OCI-LY3 (cell line): ENCODE data around the gene SMIM38.

Experiments used
- H2AFZ ChIP-seq: fragments of 200-600, 300-600 bp; shearing (Covaris generic); 2 replicates; pipeline ENCODE4 v1.6.0; 2014; ENCODE audit warnings: antibody characterized with exemption, low read depth, low read length
- H3K27ac ChIP-seq: fragments of 200-600, 300-600 bp; sonication (generic); 2 replicates; pipeline ENCODE4 v1.5.1; 2014; ENCODE audit warnings: mild to moderate bottlenecking, low read length, moderate library complexity, mixed read lengths
- H3K27me3 ChIP-seq: fragments of 200-600, 300-600 bp; sonication (generic); 2 replicates; pipeline ENCODE4 v1.6.1; 2014; ENCODE audit warnings: low read depth, low read length, mixed read lengths
- H3K36me3 ChIP-seq: fragments of 200-600, 300-600 bp; sonication (generic); replicated peaks from 2 replicates; pipeline ENCODE3; 2014; ENCODE audit warnings: low read depth, low read length, mixed read lengths
- H3K4me1 ChIP-seq: fragments of 300-600, 200-600 bp; sonication (generic); 2 replicates; pipeline ENCODE4 v1.6.1; 2014; ENCODE audit warnings: low read length, mixed read lengths
- H3K4me2 ChIP-seq: fragments of 200-600, 300-600 bp; sonication (generic); 2 replicates; pipeline ENCODE4 v1.6.1; 2014; ENCODE audit warnings: low read length, mixed read lengths
- H3K4me3 ChIP-seq: fragments of 300-600, 200-600 bp; sonication (generic); 2 replicates; pipeline ENCODE4 v1.5.1; 2014; ENCODE audit warnings: antibody characterized with exemption, mild to moderate bottlenecking, low read length, moderate library complexity
- H3K79me2 ChIP-seq: fragments of 300-600, 200-600 bp; shearing (Covaris generic); 2 replicates; pipeline ENCODE4 v1.6.1; 2014; ENCODE audit warnings: mild to moderate bottlenecking, low read length, mixed read lengths
- H3K9ac ChIP-seq: fragments of 300-600, 200-600 bp; shearing (Covaris generic); 2 replicates; pipeline ENCODE4 v1.6.0; 2014; ENCODE audit warnings: mild to moderate bottlenecking, low read length, moderate library complexity
- H3K9me3 ChIP-seq: fragments of 200-600, 300-600 bp; shearing (Covaris generic); 2 replicates; pipeline ENCODE4 v1.6.1; 2014; ENCODE audit warnings: low read length, mixed read lengths; ENCODE audit not compliant: insufficient read depth
- H4K20me1 ChIP-seq: fragments of 200-600, 300-600 bp; sonication (generic); 2 replicates; pipeline ENCODE4 v1.6.1; 2016; ENCODE audit warnings: low read length, mixed read lengths; ENCODE audit not compliant: insufficient read depth
- EZH2phosphoT487 ChIP-seq: fragments of 200-600 bp; shearing (Covaris generic); IDR thresholded peaks from 2 replicates; pipeline ENCODE4 v1.6.1; 2018; ENCODE audit warnings: antibody characterized with exemption, mixed run types, low read depth
- TF ChIP-seq, protein P1 (sequence below): fragments of 200-600, 300-600 bp; sonication (generic); IDR thresholded peaks from 2 replicates; pipeline ENCODE4 v1.5.1; 2014; ENCODE audit warnings: antibody characterized with exemption, low read length, low read depth

Gene SMIM38

DNA sequence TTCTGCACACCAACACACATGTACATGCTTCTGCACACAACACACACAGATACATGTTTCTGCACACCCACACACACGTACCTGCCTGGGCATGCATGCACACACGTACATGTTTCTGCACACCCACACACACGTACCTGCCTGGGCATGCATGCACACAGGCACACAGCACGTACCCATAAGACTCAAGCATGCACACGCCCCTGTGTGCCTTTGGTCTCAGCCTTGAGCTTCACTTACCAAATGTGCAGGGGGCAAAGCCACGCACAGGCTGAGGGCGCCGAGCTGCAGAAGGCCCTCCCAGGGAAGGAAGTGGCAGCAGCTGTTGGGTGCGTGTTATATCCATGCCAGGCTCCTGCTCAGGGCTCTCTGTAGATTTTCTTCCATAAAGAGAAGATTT, 34.7 kb upstream of the SMIM38 start:
- no peak overlapping the region for H3K4me2 ChIP-seq
- H3K4me3 ChIP-seq, result no peak overlapping the region
- H3K9me3 ChIP-seq, result no peaks in the 10 kb centered on the region
- H3K79me2 ChIP-seq, result no peaks in the 10 kb centered on the region
- H3K27me3 ChIP-seq, result 0 out of 2 replicates have a peak, but pooled peaks cover 3% of the 10 kb centered on the region
- no peaks in the 10 kb centered on the region for H4K20me1 ChIP-seq
- no peaks in the 10 kb centered on the region for H3K36me3 ChIP-seq
- H3K9ac ChIP-seq, result no peak overlapping the region
- H2AFZ ChIP-seq, result no peak overlapping the region
- TF ChIP-seq EZH2phosphoT487, result no peak
- TF ChIP-seq, protein P1, sequence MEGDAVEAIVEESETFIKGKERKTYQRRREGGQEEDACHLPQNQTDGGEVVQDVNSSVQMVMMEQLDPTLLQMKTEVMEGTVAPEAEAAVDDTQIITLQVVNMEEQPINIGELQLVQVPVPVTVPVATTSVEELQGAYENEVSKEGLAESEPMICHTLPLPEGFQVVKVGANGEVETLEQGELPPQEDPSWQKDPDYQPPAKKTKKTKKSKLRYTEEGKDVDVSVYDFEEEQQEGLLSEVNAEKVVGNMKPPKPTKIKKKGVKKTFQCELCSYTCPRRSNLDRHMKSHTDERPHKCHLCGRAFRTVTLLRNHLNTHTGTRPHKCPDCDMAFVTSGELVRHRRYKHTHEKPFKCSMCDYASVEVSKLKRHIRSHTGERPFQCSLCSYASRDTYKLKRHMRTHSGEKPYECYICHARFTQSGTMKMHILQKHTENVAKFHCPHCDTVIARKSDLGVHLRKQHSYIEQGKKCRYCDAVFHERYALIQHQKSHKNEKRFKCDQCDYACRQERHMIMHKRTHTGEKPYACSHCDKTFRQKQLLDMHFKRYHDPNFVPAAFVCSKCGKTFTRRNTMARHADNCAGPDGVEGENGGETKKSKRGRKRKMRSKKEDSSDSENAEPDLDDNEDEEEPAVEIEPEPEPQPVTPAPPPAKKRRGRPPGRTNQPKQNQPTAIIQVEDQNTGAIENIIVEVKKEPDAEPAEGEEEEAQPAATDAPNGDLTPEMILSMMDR, result no peak
- H3K27ac ChIP-seq, result no peak overlapping the region
- peaks cover 18% of the 10 kb centered on the region for H3K4me1 ChIP-seq

DNA sequence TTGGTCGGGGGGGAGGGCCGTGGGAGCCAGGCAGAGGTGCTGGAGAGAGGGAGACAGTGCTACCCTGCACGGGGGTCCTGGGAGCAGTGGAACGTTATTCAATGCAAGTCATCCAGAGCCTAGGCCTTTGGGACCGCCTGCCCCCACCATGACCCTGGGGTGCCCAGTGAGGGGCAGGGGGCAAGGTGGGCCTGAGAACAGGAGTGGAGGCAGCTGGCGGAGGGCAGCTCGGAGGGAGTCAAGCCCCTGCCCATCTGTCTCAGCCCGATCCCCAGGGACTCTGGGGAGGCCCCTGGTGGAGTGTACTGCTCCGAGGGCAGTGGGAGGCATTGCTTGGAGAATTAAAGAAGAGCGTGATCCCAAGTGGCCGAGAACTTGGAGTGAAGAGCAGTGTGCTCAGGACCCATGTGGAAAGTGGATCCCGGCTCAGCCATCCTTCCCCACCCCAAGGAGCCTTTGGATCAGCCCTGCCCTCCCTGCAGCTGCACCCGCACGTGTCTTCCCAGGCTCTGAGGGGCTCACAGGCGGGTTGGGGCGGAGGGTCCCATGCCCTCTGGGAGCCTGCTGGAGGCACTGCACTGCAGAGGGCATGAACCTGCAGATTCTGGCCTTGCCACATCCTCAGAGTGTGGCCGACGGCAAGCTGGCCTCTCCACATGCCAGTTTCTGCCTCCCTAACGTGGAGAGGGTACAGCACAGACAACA, 34.0 kb upstream of the SMIM38 start:
- TF ChIP-seq EZH2phosphoT487, result no peak
- TF ChIP-seq, protein P1, result no peak
- Histone ChIP-seq H3K4me3 (no peak overlapping the region), H2AFZ (no peak overlapping the region), H3K79me2 (no peaks in the 10 kb centered on the region), H3K9me3 (no peaks in the 10 kb centered on the region), H3K27me3 (0 out of 2 replicates have a peak, but pooled peaks cover 3% of the 10 kb centered on the region), H3K9ac (no peak overlapping the region), H3K4me2 (no peak overlapping the region), H3K4me1 (peaks cover 18% of the 10 kb centered on the region), H3K36me3 (no peaks in the 10 kb centered on the region), H3K27ac (no peak overlapping the region), H4K20me1 (no peaks in the 10 kb centered on the region)

DNA sequence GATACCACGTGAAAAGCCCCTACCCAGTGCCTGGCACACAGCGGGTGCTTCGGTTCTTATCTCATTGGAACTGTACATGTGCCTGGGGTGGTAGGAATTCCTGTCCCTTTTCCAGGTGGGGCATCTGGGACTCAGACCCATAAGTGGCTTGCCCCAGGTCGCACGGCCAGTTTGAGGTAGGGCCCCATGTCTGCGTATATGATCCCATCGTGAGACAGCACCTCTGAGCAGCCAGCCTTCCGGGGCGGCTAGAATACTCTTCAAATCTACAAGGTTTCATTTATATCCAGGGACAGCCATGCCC, 33.5 kb upstream of the SMIM38 start:
- no peak for TF ChIP-seq EZH2phosphoT487
- TF ChIP-seq, protein P1, result no peak
- Histone ChIP-seq H4K20me1 (no peaks in the 10 kb centered on the region), H3K79me2 (no peaks in the 10 kb centered on the region), H3K4me2 (no peak overlapping the region), H3K4me1 (peaks cover 18% of the 10 kb centered on the region), H3K9me3 (no peaks in the 10 kb centered on the region), H3K4me3 (no peak overlapping the region), H3K9ac (no peak overlapping the region), H2AFZ (no peak overlapping the region), H3K36me3 (no peaks in the 10 kb centered on the region), H3K27ac (no peak overlapping the region), H3K27me3 (0 out of 2 replicates have a peak, but pooled peaks cover 3% of the 10 kb centered on the region)

DNA sequence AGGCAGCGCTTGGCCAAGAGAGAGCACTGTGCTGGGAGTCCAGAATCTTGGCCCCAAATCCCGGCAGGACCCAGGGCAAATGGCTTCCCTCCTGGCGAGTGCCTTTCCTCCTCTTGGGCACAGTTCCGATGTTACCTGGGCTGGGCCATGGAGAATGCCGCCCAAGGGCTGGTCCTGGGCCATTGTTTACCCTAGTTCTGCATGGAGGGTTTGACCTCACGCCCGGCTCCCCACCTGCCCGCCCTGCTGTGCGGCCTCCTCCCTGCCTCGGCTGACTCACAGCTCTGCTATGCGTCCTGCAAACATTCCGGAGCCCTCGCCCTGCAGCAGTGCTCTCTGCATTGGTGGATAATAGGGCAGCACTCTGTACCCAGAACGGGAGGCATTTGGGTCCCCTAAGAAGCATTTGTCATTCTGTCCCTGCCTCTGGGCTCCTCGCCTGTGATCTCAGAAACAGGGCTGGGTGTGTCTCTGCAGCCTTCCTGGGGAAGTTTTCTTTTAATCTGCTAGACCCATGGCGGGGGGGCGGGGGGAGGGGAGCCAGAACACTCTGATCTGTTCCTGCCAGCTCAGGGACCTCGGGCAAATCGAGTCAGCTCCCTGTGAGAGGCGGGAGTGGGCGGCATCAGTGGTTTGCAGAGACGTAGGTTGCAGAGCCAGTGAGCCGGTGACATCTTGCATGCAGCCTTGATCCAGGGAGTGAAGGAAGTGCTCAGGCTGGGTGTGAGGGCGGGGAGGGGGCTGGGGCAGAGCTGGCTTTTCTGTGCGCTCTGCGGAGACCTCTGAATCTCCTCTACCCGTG, 32.9 kb upstream of the SMIM38 start:
- Histone ChIP-seq H3K9me3 (no peaks in the 10 kb centered on the region), H4K20me1 (no peaks in the 10 kb centered on the region), H3K9ac (no peak overlapping the region), H3K79me2 (no peaks in the 10 kb centered on the region), H3K36me3 (no peaks in the 10 kb centered on the region), H3K4me1 (peaks cover 18% of the 10 kb centered on the region), H3K27ac (no peak overlapping the region), H3K27me3 (0 out of 2 replicates have a peak, but pooled peaks cover 3% of the 10 kb centered on the region), H3K4me2 (peak overlapping the region; percentile 49), H2AFZ (no peak overlapping the region), H3K4me3 (peak overlapping the region; percentile 22; the same call in 1 of the 2 replicates)
- TF ChIP-seq EZH2phosphoT487, result no peak
- TF ChIP-seq, protein P1, result no peak
